ENCODE results near the gene KMT2A.

GRCh38 chr11:118532852-118533768 is 96.8 kb downstream of the KMT2A start:
- TF ChIP-seq CTCF (IDR thresholded peaks at IDR 0.05), result no peak
- no peak for TF ChIP-seq POLR2AphosphoS5 (IDR thresholded peaks at IDR 0.05)
